GM21576 (cell line): ENCODE measurements around the gene BMP7.
"Not testable (repeated sequence)": the region's sequence is repeated elsewhere in the genome, so short reads cannot be mapped to it uniquely, and the experiment has no call there.

ENCODE experiments used
- ATAC-seq: cut with Tn5 transposase; IDR thresholded peaks from one replicate; pipeline ENCODE4 v1.9.1; 2021; ENCODE audit warnings: mild to moderate bottlenecking, moderate library complexity; ENCODE audit not compliant: unreplicated experiment

BMP7 gene

GRCh38 chr20:57267158-57267821 lies 849 bp upstream of the BMP7 start:
- ATAC-seq = no peak

- ATAC-seq = no peak
These were observed 497 bp downstream of the BMP7 start for GRCh38 chr20:57265997-57266290.

GRCh38 chr20:57265336-57265996 lies 975 bp downstream of the BMP7 start:
- ATAC-seq = no peak

- not testable (repeated sequence) for ATAC-seq
These were observed 1.5 kb downstream of the BMP7 start for GRCh38 chr20:57264908-57265335.

GRCh38 chr20:57263801-57264792 lies 2.3 kb downstream of the BMP7 start:
- ATAC-seq = no peak

- ATAC-seq = no peak
These were observed 3.4 kb downstream of the BMP7 start for GRCh38 chr20:57262784-57263609.

GRCh38 chr20:57262301-57262700 lies 4.1 kb downstream of the BMP7 start:
- ATAC-seq = no peak

GRCh38 chr20:57261457-57262251 lies 4.8 kb downstream of the BMP7 start:
- ATAC-seq = no peak

- no peak for ATAC-seq
These were observed 5.5 kb downstream of the BMP7 start for GRCh38 chr20:57260934-57261333.

GRCh38 chr20:57259938-57260921 lies 6.2 kb downstream of the BMP7 start:
- no peak for ATAC-seq

GRCh38 chr20:57259121-57259937 lies 7.1 kb downstream of the BMP7 start:
- no peak for ATAC-seq

- no peak for ATAC-seq
These were observed 8.6 kb downstream of the BMP7 start for GRCh38 chr20:57257701-57258453.

GRCh38 chr20:57256908-57257307 lies 9.5 kb downstream of the BMP7 start:
- no peak for ATAC-seq

- ATAC-seq = no peak
These were observed 10.2 kb downstream of the BMP7 start for GRCh38 chr20:57256205-57256604.

- no peak for ATAC-seq
These were observed 11.3 kb downstream of the BMP7 start for GRCh38 chr20:57255183-57255582.

GRCh38 chr20:57252559-57253162 lies 13.8 kb downstream of the BMP7 start:
- ATAC-seq = no peak

- no peak for ATAC-seq
These were observed 14.5 kb downstream of the BMP7 start for GRCh38 chr20:57251949-57252348.
